DOHH2 (cell line): Measurements from ENCODE around the gene TTC7B.

Experiments
- CTCF ChIP-seq: fragments of 200-600 bp; sonication (generic); IDR thresholded peaks from one replicate; pipeline ENCODE4 v1.5.1; 2014; ENCODE audit warnings: antibody characterized with exemption, mild to moderate bottlenecking, low read depth, low read length; ENCODE audit not compliant: poor library complexity, severe bottlenecking
- EZH2phosphoT487 ChIP-seq: fragments of 200-600 bp; sonication (generic); IDR thresholded peaks from 2 replicates; pipeline ENCODE4 v1.6.1; 2017; ENCODE audit warnings: borderline replicate concordance, mild to moderate bottlenecking, antibody characterized with exemption, low read length, moderate library complexity, mixed read lengths

- TF ChIP-seq CTCF (no peak), EZH2phosphoT487 (no peak)
These were observed 31.5 kb downstream of the TTC7B start for GRCh38 chr14:90784621-90785270.
